IMR-90 (cell line): ENCODE measurements around the gene UACA. TPM values are rescaled to one million over a fixed set of nuclear protein-coding genes. Genes with fewer than 3 reads are reported as not detected.

ENCODE experiments used
- ATAC-seq: fragments of 200-7000 bp; cut with Tn5 transposase; 2 replicates; pipeline ENCODE4 v1.9.1; 2020; ENCODE audit warnings: low read depth, mild to moderate bottlenecking, moderate library complexity
- BruUV-seq: library from RNA; stranded (reverse); fragments of 400-500 nt; replicated peaks from 2 replicates; lab custom pipeline; 2021; lab: Mats Ljungman, UMichigan
- CTCF ChIA-PET: fragments of 300-600 bp; formaldehyde crosslinking; extraction: SDS; loops from one replicate; lab custom pipeline; 2021; ENCODE audit warnings: antibody characterized with exemption; lab: Yijun Ruan, JAX
- POLR2A ChIA-PET: fragments of 300-600 bp; sonication (Branson Sonifier 250); formaldehyde crosslinking; loops from one replicate; lab custom pipeline; 2022; ENCODE audit warnings: antibody characterized with exemption; ENCODE audit not compliant: unreplicated experiment; lab: Charles Lee
- DNase-seq: peaks from one replicate; pipeline ENCODE4 v3.0.0; 2013
- H2AFZ ChIP-seq: replicated peaks from 2 replicates; pipeline ENCODE3; 2013; ENCODE audit warnings: low read length, mild to moderate bottlenecking; ENCODE audit not compliant: poor library complexity
- H2AK5ac ChIP-seq: 2 replicates; pipeline ENCODE4 v1.6.1; 2013; ENCODE audit warnings: low read depth, low read length, inconsistent platforms
- H2AK9ac ChIP-seq: replicated peaks from 2 replicates; pipeline ENCODE3; 2013; ENCODE audit warnings: mild to moderate bottlenecking, low read depth, low read length, moderate library complexity; ENCODE audit not compliant: poor library complexity
- H2BK120ac ChIP-seq: 2 replicates; pipeline ENCODE4 v1.6.1; 2013; ENCODE audit warnings: low read depth, low read length, inconsistent platforms
- H2BK15ac ChIP-seq: 3 replicates; pipeline ENCODE4 v1.6.1; 2013; ENCODE audit warnings: low read depth, low read length, inconsistent platforms
- H2BK20ac ChIP-seq: 2 replicates; pipeline ENCODE4 v1.6.1; 2013; ENCODE audit warnings: low read depth, mild to moderate bottlenecking, inconsistent platforms, low read length, moderate library complexity
- H2BK5ac ChIP-seq: 2 replicates; pipeline ENCODE4 v1.6.1; 2013; ENCODE audit warnings: mild to moderate bottlenecking, low read depth, low read length, inconsistent platforms; ENCODE audit not compliant: poor library complexity, severe bottlenecking
- H3K14ac ChIP-seq: replicated peaks from 2 replicates; pipeline ENCODE4 v1.6.1; 2013; ENCODE audit warnings: low read depth, low read length, inconsistent platforms
- H3K18ac ChIP-seq: 2 replicates; pipeline ENCODE4 v1.6.1; 2013; ENCODE audit warnings: low read depth, low read length, control low read depth
- H3K23ac ChIP-seq: 2 replicates; pipeline ENCODE4 v1.6.1; 2013; ENCODE audit warnings: low read depth, low read length, inconsistent platforms
- H3K27ac ChIP-seq: 2 replicates; pipeline ENCODE4 v1.5.1; 2013; ENCODE audit warnings: mild to moderate bottlenecking, control low read depth, low read length; ENCODE audit not compliant: insufficient read depth
- H3K27me3 ChIP-seq: 2 replicates; pipeline ENCODE4 v1.6.1; 2013; ENCODE audit warnings: low read length; ENCODE audit not compliant: control insufficient read depth, insufficient read depth
- H3K36me3 ChIP-seq: 2 replicates; pipeline ENCODE4 v1.6.1; 2013; ENCODE audit warnings: low read length, mixed read lengths; ENCODE audit not compliant: control insufficient read depth, insufficient read depth
- H3K4ac ChIP-seq: 2 replicates; pipeline ENCODE4 v1.6.1; 2013; ENCODE audit warnings: low read depth, low read length, inconsistent platforms
- H3K4me1 ChIP-seq: 2 replicates; pipeline ENCODE4 v1.6.1; 2013; ENCODE audit warnings: low read length, mixed read lengths; ENCODE audit not compliant: control insufficient read depth, insufficient read depth
- H3K4me2 ChIP-seq: 2 replicates; pipeline ENCODE4 v1.6.1; 2013; ENCODE audit warnings: low read depth, mild to moderate bottlenecking, control low read depth, low read length, moderate library complexity
- H3K4me3 ChIP-seq: 2 replicates; pipeline ENCODE4 v1.5.1; 2013; ENCODE audit warnings: low read depth, mild to moderate bottlenecking, control low read depth, low read length, moderate library complexity; ENCODE audit not compliant: insufficient read depth
- H3K56ac ChIP-seq: 2 replicates; pipeline ENCODE4 v1.6.1; 2013; ENCODE audit warnings: low read length, inconsistent platforms; ENCODE audit not compliant: insufficient read depth; ENCODE audit errors: extremely low read depth
- H3K79me1 ChIP-seq, 2 experiments: 2 replicates each; pipeline ENCODE4 v1.6.1; 2013; ENCODE audit warnings: low read length in 2 of 2, inconsistent platforms in 1 of 2, low read depth in 1 of 2
- H3K9ac ChIP-seq: 2 replicates; pipeline ENCODE4 v1.6.1; 2013; ENCODE audit warnings: low read depth, low read length, control low read depth
- H3K9me1 ChIP-seq: 2 replicates; pipeline ENCODE4 v1.6.1; 2013; ENCODE audit warnings: low read length, inconsistent platforms; ENCODE audit not compliant: insufficient read depth
- H3K9me3 ChIP-seq: 2 replicates; pipeline ENCODE4 v1.6.1; 2013; ENCODE audit warnings: low read length; ENCODE audit not compliant: control insufficient read depth, insufficient read depth
- H4K20me1 ChIP-seq: 2 replicates; pipeline ENCODE4 v1.6.1; 2013; ENCODE audit warnings: low read length, inconsistent platforms; ENCODE audit not compliant: insufficient read depth
- H4K5ac ChIP-seq: 2 replicates; pipeline ENCODE4 v1.6.1; 2013; ENCODE audit warnings: mild to moderate bottlenecking, low read depth, low read length, control low read depth
- H4K8ac ChIP-seq, 2 experiments: 2 replicates each; pipeline ENCODE4 v1.6.1; 2013; ENCODE audit warnings: low read depth in 2 of 2, low read length in 2 of 2, control low read depth in 1 of 2, inconsistent platforms in 1 of 2
- H4K91ac ChIP-seq: 2 replicates; pipeline ENCODE4 v1.6.1; 2013; ENCODE audit warnings: low read depth, low read length, inconsistent platforms; ENCODE audit not compliant: insufficient read depth
- BHLHE40 ChIP-seq: fragments of 150-350 bp; IDR thresholded peaks from 2 replicates; pipeline ENCODE4 v1.6.1; 2016; ENCODE audit warnings: mild to moderate bottlenecking, low read depth, low read length
- CEBPB ChIP-seq: IDR thresholded peaks from 2 replicates; pipeline ENCODE4 v1.6.1; 2012; ENCODE audit warnings: low read depth, low read length, improper control_type of control experiment
- CHD1 ChIP-seq: IDR thresholded peaks from 2 replicates; pipeline ENCODE4 v1.6.1; 2012; ENCODE audit warnings: low read depth, low read length, improper control_type of control experiment
- FOS ChIP-seq: fragments of 150-350 bp; IDR thresholded peaks from 2 replicates; pipeline ENCODE4 v1.6.1; 2016; ENCODE audit warnings: low read depth, low read length
- MAFK ChIP-seq: IDR thresholded peaks from 2 replicates; pipeline ENCODE4 v1.6.1; 2012; ENCODE audit warnings: low read depth, low read length, improper control_type of control experiment
- MAZ ChIP-seq: IDR thresholded peaks from 2 replicates; pipeline ENCODE4 v1.6.1; 2012; ENCODE audit warnings: low read depth, mild to moderate bottlenecking, low read length, improper control_type of control experiment, moderate library complexity, borderline replicate concordance
- MXI1 ChIP-seq: IDR thresholded peaks from 2 replicates; pipeline ENCODE4 v1.6.1; 2012; ENCODE audit warnings: low read depth, mild to moderate bottlenecking, low read length, moderate library complexity, borderline replicate concordance
- NFE2L2 ChIP-seq: fragments of 150-350 bp; IDR thresholded peaks from 2 replicates; pipeline ENCODE4 v1.6.1; 2016; ENCODE audit warnings: low read depth, mild to moderate bottlenecking, low read length
- POLR2A ChIP-seq: IDR thresholded peaks from 2 replicates; pipeline ENCODE4 v1.6.1; 2012; ENCODE audit warnings: mild to moderate bottlenecking, low read depth, low read length
- RAD21 ChIP-seq: IDR thresholded peaks from 2 replicates; pipeline ENCODE4 v1.6.1; 2012; ENCODE audit warnings: low read length, improper control_type of control experiment
- RCOR1 ChIP-seq: IDR thresholded peaks from 2 replicates; pipeline ENCODE4 v1.6.1; 2012; ENCODE audit warnings: mild to moderate bottlenecking, low read length, improper control_type of control experiment; ENCODE audit not compliant: insufficient replicate concordance
- RFX5 ChIP-seq: IDR thresholded peaks from 2 replicates; pipeline ENCODE4 v1.8.0; 2012; ENCODE audit warnings: low read depth, mild to moderate bottlenecking, low read length, moderate library complexity
- SMC3 ChIP-seq: fragments of 150-350 bp; IDR thresholded peaks from 2 replicates; pipeline ENCODE4 v1.6.1; 2016; ENCODE audit warnings: low read depth, mild to moderate bottlenecking, antibody characterized with exemption, low read length, moderate library complexity
- dilution Hi-C: fragments of 300-500 bp; cut with HindIII; formaldehyde crosslinking; loops from one replicate; pipeline ENCODE4 v1.14.3; 2018; ENCODE audit warnings: low sequenced_read_pairs; ENCODE audit not compliant: unreplicated experiment
- in situ Hi-C: fragments of 300-500 bp; cut with MboI; formaldehyde crosslinking; loops from 3 replicates; pipeline ENCODE4 v1.14.3; 2019; ENCODE audit warnings: low sequenced_read_pairs, inconsistent platforms, mixed read lengths
- intact Hi-C: fragments of 100-400 bp; cut with micrococcal nuclease; formaldehyde crosslinking; loops from 2 replicates; pipeline ENCODE4 v1.10.0; 2022
- polyA plus RNA-seq, 3 experiments: library from polyadenylated mRNA; depleted of rRNA; stranded (reverse); fragments of >200 nt; gene quantifications; 2 replicates each; pipeline ENCODE4 v1.2.3, GENCODE V29; 2012; ENCODE audit warnings: low replicate concordance in 1 of 3
- total RNA-seq: library from RNA; depleted of rRNA; stranded (reverse); fragments of >200 nt; gene quantifications from 2 replicates; pipeline ENCODE4 v1.2.3, GENCODE V29; 2012
- TF ChIP-seq, protein P1 (sequence below): conservative IDR thresholded peaks from 2 replicates; pipeline ENCODE4 v1.5.1; 2012; ENCODE audit warnings: mild to moderate bottlenecking, low read depth, low read length, improper control_type of control experiment
- TF ChIP-seq, protein P2 (sequence below): fragments of 150-350 bp; IDR thresholded peaks from 2 replicates; pipeline ENCODE4 v1.6.1; 2016; ENCODE audit warnings: low read depth, mild to moderate bottlenecking, low read length, moderate library complexity, borderline replicate concordance
- TF ChIP-seq, protein P3 (sequence below): fragments of 150-350 bp; IDR thresholded peaks from 2 replicates; pipeline ENCODE4 v1.6.1; 2017; ENCODE audit warnings: mild to moderate bottlenecking, antibody characterized with exemption, low read length, low read depth

Gene UACA
- total and polyA plus RNA-seq, 2 of the 4 experiments (the other 2 are of a cell fraction) = 156 to 507 TPM

DNA sequence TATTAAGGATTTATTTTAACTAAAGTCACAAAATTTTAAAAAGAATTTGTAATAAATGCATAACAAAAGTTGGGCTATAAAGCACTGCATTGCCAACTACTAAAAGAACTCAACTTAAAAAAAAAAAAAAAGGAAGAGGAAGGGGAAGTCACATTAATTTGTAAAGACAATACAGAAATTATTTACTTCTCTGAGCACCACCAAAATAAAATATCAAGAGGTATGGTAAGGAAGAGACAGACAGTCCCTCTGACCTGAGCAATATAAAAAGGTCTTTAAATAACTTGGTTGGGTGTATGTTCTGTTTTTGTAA lies 83.5 kb downstream of the UACA start:
- in situ Hi-C loops (loop anchor here (10.0 kb wide), 2 partner anchors 135 to 195 kb away; no protein-coding TSS in a partner anchor), dilution Hi-C loops (no loop called here), intact Hi-C loops (loop anchor here (1.0 to 2.0 kb wide), 2 partner anchors 132 to 195 kb away; no protein-coding TSS in a partner anchor)
- ChIA-PET POLR2A (no interaction called here), CTCF (interaction anchor here (0.7 to 1.3 kb wide), 4 partner anchors 42 to 198 kb away, joined by 3 to 4 read pairs (median 4); no protein-coding TSS in a partner anchor)
- H3K4ac ChIP-seq = no peak overlapping the region
- H3K4me3 ChIP-seq = no peak overlapping the region
- H2AK9ac ChIP-seq = no peak overlapping the region
- no peak overlapping the region for H2AFZ ChIP-seq
- no peak overlapping the region for H4K91ac ChIP-seq
- H3K27ac ChIP-seq = no peak overlapping the region
- H3K18ac ChIP-seq = no peak overlapping the region
- no peak overlapping the region for H2BK15ac ChIP-seq
- H2AK5ac ChIP-seq = no peak overlapping the region
- no peak overlapping the region for H3K4me2 ChIP-seq
- no peaks in the 10 kb centered on the region for H3K9me1 ChIP-seq
- BruUV-seq = no TSS peak
- H3K14ac ChIP-seq = no peak overlapping the region
- H4K20me1 ChIP-seq = 0 out of 2 replicates have a peak, but pooled peaks cover 9% of the 10 kb centered on the region
- no peaks in the 10 kb centered on the region for H3K27me3 ChIP-seq
- ATAC-seq (no peak), DNase-seq (no peak)
- peaks cover 14% of the 10 kb centered on the region for H3K36me3 ChIP-seq
- H2BK20ac ChIP-seq = no peak overlapping the region
- H4K8ac ChIP-seq = no peak overlapping the region
- no peak overlapping the region for H3K9ac ChIP-seq
- TF ChIP-seq MXI1 = no peak
- no peak for TF ChIP-seq MAFK
- TF ChIP-seq RFX5 = no peak
- no peak for TF ChIP-seq NFE2L2
- TF ChIP-seq, protein P1, sequence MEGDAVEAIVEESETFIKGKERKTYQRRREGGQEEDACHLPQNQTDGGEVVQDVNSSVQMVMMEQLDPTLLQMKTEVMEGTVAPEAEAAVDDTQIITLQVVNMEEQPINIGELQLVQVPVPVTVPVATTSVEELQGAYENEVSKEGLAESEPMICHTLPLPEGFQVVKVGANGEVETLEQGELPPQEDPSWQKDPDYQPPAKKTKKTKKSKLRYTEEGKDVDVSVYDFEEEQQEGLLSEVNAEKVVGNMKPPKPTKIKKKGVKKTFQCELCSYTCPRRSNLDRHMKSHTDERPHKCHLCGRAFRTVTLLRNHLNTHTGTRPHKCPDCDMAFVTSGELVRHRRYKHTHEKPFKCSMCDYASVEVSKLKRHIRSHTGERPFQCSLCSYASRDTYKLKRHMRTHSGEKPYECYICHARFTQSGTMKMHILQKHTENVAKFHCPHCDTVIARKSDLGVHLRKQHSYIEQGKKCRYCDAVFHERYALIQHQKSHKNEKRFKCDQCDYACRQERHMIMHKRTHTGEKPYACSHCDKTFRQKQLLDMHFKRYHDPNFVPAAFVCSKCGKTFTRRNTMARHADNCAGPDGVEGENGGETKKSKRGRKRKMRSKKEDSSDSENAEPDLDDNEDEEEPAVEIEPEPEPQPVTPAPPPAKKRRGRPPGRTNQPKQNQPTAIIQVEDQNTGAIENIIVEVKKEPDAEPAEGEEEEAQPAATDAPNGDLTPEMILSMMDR = no peak
- no peak for TF ChIP-seq CEBPB
- no peak for TF ChIP-seq BHLHE40
- TF ChIP-seq, protein P2, sequence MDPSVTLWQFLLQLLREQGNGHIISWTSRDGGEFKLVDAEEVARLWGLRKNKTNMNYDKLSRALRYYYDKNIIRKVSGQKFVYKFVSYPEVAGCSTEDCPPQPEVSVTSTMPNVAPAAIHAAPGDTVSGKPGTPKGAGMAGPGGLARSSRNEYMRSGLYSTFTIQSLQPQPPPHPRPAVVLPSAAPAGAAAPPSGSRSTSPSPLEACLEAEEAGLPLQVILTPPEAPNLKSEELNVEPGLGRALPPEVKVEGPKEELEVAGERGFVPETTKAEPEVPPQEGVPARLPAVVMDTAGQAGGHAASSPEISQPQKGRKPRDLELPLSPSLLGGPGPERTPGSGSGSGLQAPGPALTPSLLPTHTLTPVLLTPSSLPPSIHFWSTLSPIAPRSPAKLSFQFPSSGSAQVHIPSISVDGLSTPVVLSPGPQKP = no peak
- TF ChIP-seq SMC3 = no peak
- no peak for TF ChIP-seq RCOR1
- no peak for TF ChIP-seq RAD21
- TF ChIP-seq MAZ = no peak
- TF ChIP-seq, protein P3, sequence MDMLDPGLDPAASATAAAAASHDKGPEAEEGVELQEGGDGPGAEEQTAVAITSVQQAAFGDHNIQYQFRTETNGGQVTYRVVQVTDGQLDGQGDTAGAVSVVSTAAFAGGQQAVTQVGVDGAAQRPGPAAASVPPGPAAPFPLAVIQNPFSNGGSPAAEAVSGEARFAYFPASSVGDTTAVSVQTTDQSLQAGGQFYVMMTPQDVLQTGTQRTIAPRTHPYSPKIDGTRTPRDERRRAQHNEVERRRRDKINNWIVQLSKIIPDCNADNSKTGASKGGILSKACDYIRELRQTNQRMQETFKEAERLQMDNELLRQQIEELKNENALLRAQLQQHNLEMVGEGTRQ = no peak
- TF ChIP-seq FOS = no peak
- TF ChIP-seq POLR2A = no peak
- no peak for TF ChIP-seq CHD1
- H3K9me3 ChIP-seq = no peaks in the 10 kb centered on the region
- H3K23ac ChIP-seq = no peak overlapping the region
- H3K4me1 ChIP-seq = peaks cover 4% of the 10 kb centered on the region; the same call in 1 of the 2 replicates
- H2BK120ac ChIP-seq = no peak overlapping the region
- peaks cover 9 to 41% of the 10 kb centered on the region in 2 experiments for H3K79me1 ChIP-seq
- H2BK5ac ChIP-seq = peak overlapping the region; percentile 35
- H3K56ac ChIP-seq = no peak overlapping the region
- H4K5ac ChIP-seq = no peak overlapping the region
